Smooth muscle cell (in vitro differentiated cells): ENCODE data around the gene INS. TPM values are rescaled to one million over a fixed set of nuclear protein-coding genes. Genes with fewer than 3 reads are reported as not detected.
A peak's percentile ranks its signal among the peaks of the same experiment; 100 is the strongest.

ENCODE experiments used
- DNase-seq: peaks from one replicate; lab custom pipeline; 2025; ENCODE audit not compliant: unreplicated experiment; lab: John Stamatoyannopoulos, UW
- H2AFZ ChIP-seq: fragments of 200-600 bp; sonication (generic); 2 replicates; pipeline ENCODE4 v1.6.0; 2016; ENCODE audit warnings: antibody characterized with exemption, low read depth, mild to moderate bottlenecking
- H3F3A ChIP-seq: fragments of 200-600 bp; sonication (generic); 2 replicates; pipeline ENCODE4 v1.6.0; 2017; ENCODE audit warnings: antibody characterized with exemption, low read depth
- H3K27ac ChIP-seq: fragments of 200-600 bp; sonication (generic); 2 replicates; pipeline ENCODE4 v1.5.1; 2016; ENCODE audit warnings: low read depth, mild to moderate bottlenecking
- H3K27me3 ChIP-seq: fragments of 200-600 bp; sonication (generic); 2 replicates; pipeline ENCODE4 v1.6.1; 2016; ENCODE audit warnings: low read depth, mild to moderate bottlenecking
- H3K36me3 ChIP-seq: fragments of 200-600 bp; sonication (generic); 2 replicates; pipeline ENCODE4 v1.5.1; 2016; ENCODE audit warnings: low read depth
- H3K4me1 ChIP-seq: fragments of 200-600 bp; sonication (generic); 2 replicates; pipeline ENCODE4 v1.5.1; 2016; ENCODE audit warnings: low read depth
- H3K4me2 ChIP-seq: fragments of 200-600 bp; sonication (generic); 2 replicates; pipeline ENCODE4 v1.6.0; 2016; ENCODE audit warnings: mild to moderate bottlenecking
- H3K4me3 ChIP-seq: fragments of 200-600 bp; sonication (generic); 2 replicates; pipeline ENCODE4 v1.5.1; 2016; ENCODE audit warnings: mild to moderate bottlenecking
- H3K79me2 ChIP-seq: fragments of 200-600 bp; sonication (generic); 2 replicates; pipeline ENCODE4 v1.6.0; 2016; ENCODE audit warnings: low read depth, mild to moderate bottlenecking
- H3K9ac ChIP-seq: fragments of 200-600 bp; sonication (generic); 2 replicates; pipeline ENCODE4 v1.6.0; 2016; ENCODE audit warnings: low read depth
- H3K9me3 ChIP-seq: fragments of 200-600 bp; sonication (generic); replicated peaks from 2 replicates; pipeline ENCODE4 v1.5.1; 2016; ENCODE audit warnings: low read depth
- H4K20me1 ChIP-seq: fragments of 200-600 bp; sonication (generic); 2 replicates; pipeline ENCODE4 v1.6.0; 2016; ENCODE audit warnings: low read depth
- WGBS: methylation state at CpG from one replicate; pipeline ENCODE4 v1.1.7; 2016; ENCODE audit warnings: low lambda C conversion rate; 5-methylcytosine and 5-hydroxymethylcytosine counted together
- polyA plus RNA-seq: library from polyadenylated mRNA; unstranded; fragments of >200 nt; fragmentation: Nextera tagmentation; extraction: Ambion mirVana; gene quantifications from 2 replicates; pipeline ENCODE4 v1.2.1, GENCODE V29; 2016
- total RNA-seq: library from RNA; depleted of rRNA; stranded (reverse); fragments of >200 nt; gene quantifications from 2 replicates; pipeline ENCODE4 v1.2.3, GENCODE V29; 2014
- TF ChIP-seq, protein P1 (sequence below): fragments of 200-600 bp; sonication (generic); IDR thresholded peaks from 2 replicates; pipeline ENCODE4 v1.5.1; 2017; ENCODE audit warnings: borderline replicate concordance, mild to moderate bottlenecking, antibody characterized with exemption; ENCODE audit not compliant: insufficient read depth, poor library complexity, severe bottlenecking

INS gene
- total and polyA plus RNA-seq, 2 experiments from 2014 or later, result not detected

GRCh38 chr11:2149864-2150847, 10.9 kb downstream of the INS start:
- TF ChIP-seq, protein P1, sequence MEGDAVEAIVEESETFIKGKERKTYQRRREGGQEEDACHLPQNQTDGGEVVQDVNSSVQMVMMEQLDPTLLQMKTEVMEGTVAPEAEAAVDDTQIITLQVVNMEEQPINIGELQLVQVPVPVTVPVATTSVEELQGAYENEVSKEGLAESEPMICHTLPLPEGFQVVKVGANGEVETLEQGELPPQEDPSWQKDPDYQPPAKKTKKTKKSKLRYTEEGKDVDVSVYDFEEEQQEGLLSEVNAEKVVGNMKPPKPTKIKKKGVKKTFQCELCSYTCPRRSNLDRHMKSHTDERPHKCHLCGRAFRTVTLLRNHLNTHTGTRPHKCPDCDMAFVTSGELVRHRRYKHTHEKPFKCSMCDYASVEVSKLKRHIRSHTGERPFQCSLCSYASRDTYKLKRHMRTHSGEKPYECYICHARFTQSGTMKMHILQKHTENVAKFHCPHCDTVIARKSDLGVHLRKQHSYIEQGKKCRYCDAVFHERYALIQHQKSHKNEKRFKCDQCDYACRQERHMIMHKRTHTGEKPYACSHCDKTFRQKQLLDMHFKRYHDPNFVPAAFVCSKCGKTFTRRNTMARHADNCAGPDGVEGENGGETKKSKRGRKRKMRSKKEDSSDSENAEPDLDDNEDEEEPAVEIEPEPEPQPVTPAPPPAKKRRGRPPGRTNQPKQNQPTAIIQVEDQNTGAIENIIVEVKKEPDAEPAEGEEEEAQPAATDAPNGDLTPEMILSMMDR, result peak; percentile 75
- Histone ChIP-seq H3K79me2 (peaks cover 4% of the 10 kb centered on the region), H3K4me2 (no peak overlapping the region), H3F3A (no peaks in the 10 kb centered on the region), H3K4me1 (peaks cover 27% of the 10 kb centered on the region), H4K20me1 (no peaks in the 10 kb centered on the region), H3K36me3 (no peaks in the 10 kb centered on the region), H3K27me3 (no peaks in the 10 kb centered on the region), H3K27ac (no peak overlapping the region), H3K9me3 (no peaks in the 10 kb centered on the region), H2AFZ (no peak overlapping the region), H3K9ac (no peak overlapping the region), H3K4me3 (no peak overlapping the region)
- DNase-seq, result no peak
- 44% methylated on average over 11 of the region's 11 CpGs for WGBS

- H3K27me3 ChIP-seq, result no peaks in the 10 kb centered on the region
- no peak for DNase-seq
- 85% methylated on average over 7 of the region's 8 CpGs for WGBS
- no peak overlapping the region for H3K4me2 ChIP-seq
- H3K9me3 ChIP-seq, result no peaks in the 10 kb centered on the region
- peaks cover 2% of the 10 kb centered on the region for H4K20me1 ChIP-seq
- no peaks in the 10 kb centered on the region for H3F3A ChIP-seq
- H2AFZ ChIP-seq, result no peak overlapping the region
- peaks cover 11% of the 10 kb centered on the region for H3K79me2 ChIP-seq
- peaks cover 27% of the 10 kb centered on the region for H3K4me1 ChIP-seq
- no peak overlapping the region for H3K9ac ChIP-seq
- TF ChIP-seq, protein P1, result no peak
- no peaks in the 10 kb centered on the region for H3K36me3 ChIP-seq
- H3K27ac ChIP-seq, result no peak overlapping the region
- H3K4me3 ChIP-seq, result no peak overlapping the region
Measured at GRCh38 chr11:2149460-2149859, 11.5 kb downstream of the INS start.

DNA sequence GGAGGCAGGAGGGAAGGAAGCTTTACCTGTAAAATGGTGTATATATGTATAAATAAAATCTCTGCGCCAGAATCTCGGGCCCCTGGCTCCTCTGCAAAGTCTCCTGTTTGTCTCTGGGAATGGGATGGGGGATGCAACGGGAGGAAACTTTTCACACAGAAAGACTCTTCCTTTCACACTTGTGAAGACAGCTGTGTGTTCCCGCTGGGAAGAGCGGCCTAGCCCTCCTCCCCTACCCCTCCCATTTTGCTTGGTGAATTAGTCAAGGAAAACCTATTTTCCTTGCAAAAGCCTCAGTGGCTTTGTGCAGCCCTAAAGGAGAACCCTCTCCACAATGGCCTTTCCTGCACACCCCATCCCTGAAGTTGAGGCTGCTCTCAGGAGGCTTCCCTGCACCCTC, 12.4 kb downstream of the INS start:
- TF ChIP-seq, protein P1, result no peak
- H3K4me3 ChIP-seq, result no peak overlapping the region
- peaks cover 30% of the 10 kb centered on the region for H3K4me1 ChIP-seq
- no peaks in the 10 kb centered on the region for H3K27me3 ChIP-seq
- peaks cover 20% of the 10 kb centered on the region for H3K79me2 ChIP-seq
- no peak overlapping the region for H2AFZ ChIP-seq
- no peaks in the 10 kb centered on the region for H3K9me3 ChIP-seq
- H3F3A ChIP-seq, result no peaks in the 10 kb centered on the region
- WGBS, result 96% methylated on average over 5 of the region's 5 CpGs
- no peak overlapping the region for H3K9ac ChIP-seq
- no peaks in the 10 kb centered on the region for H3K36me3 ChIP-seq
- H4K20me1 ChIP-seq, result peaks cover 3% of the 10 kb centered on the region
- no peak overlapping the region for H3K27ac ChIP-seq
- DNase-seq, result no peak
- H3K4me2 ChIP-seq, result no peak overlapping the region
